BJ (cell line): ENCODE results near the gene FAHD1. TPM values are rescaled to one million over a fixed set of nuclear protein-coding genes. Genes with fewer than 3 reads are reported as not detected.

Experiments
- CTCF ChIA-PET: fragments of 350-600 bp; formaldehyde crosslinking; extraction: SDS; loops from one replicate; lab custom pipeline; 2021; ENCODE audit warnings: antibody characterized with exemption, inconsistent platforms; lab: Yijun Ruan, JAX
- POLR2A ChIA-PET: fragments of 300-600 bp; sonication (Branson Sonifier 250); formaldehyde crosslinking; extraction: SDS; loops from one replicate; lab custom pipeline; 2021; ENCODE audit warnings: antibody characterized with exemption; lab: Charles Lee
- DNase-seq: peaks from one replicate; pipeline ENCODE4 v3.0.0-alpha.2; 2011; ENCODE audit warnings: low read depth
- H3K27me3 ChIP-seq: 2 replicates; pipeline ENCODE4 v1.6.0; 2011; ENCODE audit warnings: low read length; ENCODE audit not compliant: control insufficient read depth, insufficient read depth
- H3K36me3 ChIP-seq: 2 replicates; pipeline ENCODE4 v1.5.1; 2011; ENCODE audit warnings: low read length; ENCODE audit not compliant: control insufficient read depth, insufficient read depth
- H3K4me3 ChIP-seq: 2 replicates; pipeline ENCODE4 v1.5.1; 2011; ENCODE audit warnings: low read depth, mild to moderate bottlenecking, control low read depth, low read length
- CTCF ChIP-seq: IDR thresholded peaks from 2 replicates; pipeline ENCODE4 v1.5.1; 2011; ENCODE audit warnings: low read depth, mild to moderate bottlenecking, control low read depth, inconsistent platforms, low read length, moderate library complexity; ENCODE audit not compliant: insufficient read depth
- polyA plus RNA-seq: library from polyadenylated mRNA; depleted of rRNA; stranded (reverse); fragments of >200 nt; gene quantifications from 2 replicates; pipeline ENCODE4 v1.2.3, GENCODE V29; 2011

FAHD1 gene
- polyA plus RNA-seq, 1 experiment: 52.5 TPM

DNA sequence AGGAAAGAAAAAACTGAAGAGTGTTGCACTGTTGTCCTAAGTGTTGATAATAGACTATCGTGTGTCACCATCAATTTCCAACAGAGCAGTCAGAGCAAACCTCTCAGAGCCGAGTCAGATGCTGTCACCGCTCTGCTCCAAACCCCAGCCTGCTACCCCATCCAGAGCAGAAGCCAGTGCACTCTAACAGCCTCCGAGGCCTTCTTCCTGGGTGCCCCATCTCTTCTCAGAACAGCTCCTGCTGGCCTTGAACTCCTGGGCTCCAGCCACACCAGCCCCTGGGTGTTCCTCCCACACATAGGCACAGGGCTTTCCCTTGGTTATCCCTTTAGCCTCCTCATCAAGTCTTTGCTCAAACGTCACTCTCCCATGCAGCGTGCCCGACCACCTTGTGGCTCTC, 24.0 kb downstream of the FAHD1 start:
- no peak for TF ChIP-seq CTCF
- Histone ChIP-seq H3K36me3 (no peaks in the 10 kb centered on the region), H3K27me3 (peaks cover 4% of the 10 kb centered on the region; the same call in 1 of the 2 replicates), H3K4me3 (no peak overlapping the region)
- ChIA-PET POLR2A (no interaction called here), CTCF (interaction anchor here (0.6 kb wide), 1 partner anchor 163 kb away, joined by 3 read pairs; no protein-coding TSS in a partner anchor)
- no peak for DNase-seq

- Histone ChIP-seq H3K27me3 (peaks cover 4% of the 10 kb centered on the region; the same call in 1 of the 2 replicates), H3K4me3 (no peak overlapping the region), H3K36me3 (no peaks in the 10 kb centered on the region)
- ChIA-PET CTCF (no interaction called here), POLR2A (no interaction called here)
- DNase-seq: no peak
- TF ChIP-seq CTCF: no peak
These were observed 24.8 kb downstream of the FAHD1 start for GRCh38 chr16:1851793-1852192.

DNA sequence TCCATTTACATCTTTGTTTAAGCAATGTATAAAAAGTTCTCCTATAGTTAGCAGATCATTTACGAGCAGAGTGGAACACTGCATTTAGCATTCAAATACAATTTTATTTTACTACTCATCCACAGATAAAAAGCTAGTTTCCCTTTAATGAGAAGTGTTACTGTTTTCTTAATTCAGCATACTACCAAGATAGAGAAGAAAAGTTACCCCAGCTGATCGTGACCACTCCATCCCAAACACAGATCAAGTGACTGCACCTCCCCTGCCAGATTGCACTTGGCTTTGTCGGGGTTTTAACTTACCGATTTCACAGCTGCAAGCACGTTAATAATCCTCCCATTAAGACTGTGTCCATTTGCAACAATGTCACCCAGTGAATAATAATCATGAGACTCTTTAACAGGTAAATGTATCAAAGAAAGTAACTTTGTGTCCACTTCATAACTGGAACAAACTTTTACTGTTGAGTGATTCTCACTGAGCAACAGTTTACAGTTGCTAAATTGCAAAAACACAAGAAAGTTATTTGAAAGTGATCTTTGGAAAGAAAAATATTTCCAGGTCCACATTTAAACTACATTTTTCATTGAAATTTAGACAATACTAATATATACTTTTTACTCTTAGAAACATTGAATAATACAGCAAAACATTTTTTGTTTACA, 30.6 kb downstream of the FAHD1 start:
- Histone ChIP-seq H3K36me3 (no peaks in the 10 kb centered on the region), H3K27me3 (peaks cover 11% of the 10 kb centered on the region), H3K4me3 (no peak overlapping the region)
- TF ChIP-seq CTCF: no peak
- DNase-seq: no peak
- ChIA-PET POLR2A (no interaction called here), CTCF (interaction anchor here (1.0 to 7.7 kb wide), 2 partner anchors 72 to 1189 kb away, joined by 3 to 48 read pairs; partner anchors contain the start of gene RHOT2)

DNA sequence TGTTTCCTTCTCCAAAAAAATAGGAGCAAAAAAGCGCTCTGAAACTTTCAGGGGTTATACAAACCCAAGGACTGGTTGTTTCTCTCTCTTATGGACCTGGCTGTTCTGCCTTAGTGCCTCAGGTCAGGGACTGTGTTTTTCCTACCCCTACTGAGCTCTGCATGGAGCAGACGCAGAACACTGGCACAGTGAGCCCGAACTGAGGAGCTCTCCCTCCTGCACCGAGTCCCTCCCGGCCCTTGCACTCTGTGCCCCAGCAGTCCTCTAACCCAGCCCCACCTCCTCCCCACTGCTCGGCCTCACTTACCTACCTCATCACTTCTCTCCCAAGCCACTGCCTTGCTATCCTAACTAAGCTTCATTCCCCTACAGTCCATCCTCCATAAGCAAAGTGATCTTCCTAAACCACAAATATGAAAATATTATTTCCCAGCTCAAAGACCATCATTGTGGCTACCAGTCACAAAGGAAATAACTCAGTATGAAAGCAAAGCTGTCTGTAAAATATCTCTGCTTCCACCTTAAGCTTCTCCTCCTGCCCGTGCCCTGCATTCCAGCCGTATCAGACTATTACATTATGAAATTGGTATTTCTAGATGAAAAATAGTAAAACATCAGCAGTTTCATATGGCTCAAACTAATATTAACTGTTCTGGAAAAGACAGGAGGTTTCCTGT, 31.3 kb downstream of the FAHD1 start:
- no peak overlapping the region for H3K4me3 ChIP-seq
- no peaks in the 10 kb centered on the region for H3K36me3 ChIP-seq
- DNase-seq: no peak
- POLR2A ChIA-PET: interaction anchor here (0.5 kb wide), 1 partner anchor 250 kb away, joined by 6 read pairs; no protein-coding TSS in a partner anchor
- CTCF ChIA-PET: interaction anchor here (1.0 to 7.7 kb wide), 3 partner anchors 28 to 1190 kb away, joined by 3 to 48 read pairs (median 3); partner anchors contain the start of gene RHOT2
- peaks cover 11% of the 10 kb centered on the region for H3K27me3 ChIP-seq
- no peak for TF ChIP-seq CTCF

DNA sequence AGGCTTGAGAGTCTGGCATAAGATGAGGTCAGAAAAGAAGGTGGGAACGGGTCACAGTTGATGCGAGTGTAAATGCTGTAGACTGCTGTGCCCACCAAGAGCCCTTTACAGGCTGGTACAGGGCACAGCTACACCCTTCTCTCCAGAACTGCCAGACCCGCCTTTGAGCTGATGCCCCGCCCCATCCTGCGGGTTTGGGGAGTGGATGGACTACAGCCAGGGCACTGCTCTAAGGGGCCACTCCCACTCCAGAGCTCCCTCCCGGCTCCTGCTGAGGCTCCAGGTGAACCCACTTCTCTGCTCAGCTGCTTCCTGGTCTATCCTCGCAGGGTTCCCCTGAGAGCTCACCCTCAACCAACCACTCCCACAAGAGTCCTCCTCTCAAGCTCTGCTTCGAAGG, 32.6 kb downstream of the FAHD1 start:
- no peak for DNase-seq
- Histone ChIP-seq H3K27me3 (peaks cover 11% of the 10 kb centered on the region), H3K4me3 (no peak overlapping the region), H3K36me3 (no peaks in the 10 kb centered on the region)
- ChIA-PET CTCF (interaction anchor here (0.7 to 7.7 kb wide), 2 partner anchors 29 to 70 kb away, joined by 3 to 48 read pairs; no protein-coding TSS in a partner anchor), POLR2A (no interaction called here)
- TF ChIP-seq CTCF: no peak
